IMR-90 (cell line): ENCODE results near the gene ITPR3. TPM values are rescaled to one million over a fixed set of nuclear protein-coding genes. Genes with fewer than 3 reads are reported as not detected.
A peak's percentile ranks its signal among the peaks of the same experiment; 100 is the strongest.

Source experiments
- ATAC-seq: fragments of 200-7000 bp; cut with Tn5 transposase; 2 replicates; pipeline ENCODE4 v1.9.1; 2020; ENCODE audit warnings: low read depth, mild to moderate bottlenecking, moderate library complexity
- BruUV-seq: library from RNA; stranded (reverse); fragments of 400-500 nt; replicated peaks from 2 replicates; lab custom pipeline; 2021; lab: Mats Ljungman, UMichigan
- CTCF ChIA-PET: fragments of 300-600 bp; formaldehyde crosslinking; extraction: SDS; loops from one replicate; lab custom pipeline; 2021; ENCODE audit warnings: antibody characterized with exemption; lab: Yijun Ruan, JAX
- POLR2A ChIA-PET: fragments of 300-600 bp; sonication (Branson Sonifier 250); formaldehyde crosslinking; loops from one replicate; lab custom pipeline; 2022; ENCODE audit warnings: antibody characterized with exemption; ENCODE audit not compliant: unreplicated experiment; lab: Charles Lee
- DNase-seq: peaks from one replicate; pipeline ENCODE4 v3.0.0; 2013
- H2AFZ ChIP-seq: replicated peaks from 2 replicates; pipeline ENCODE3; 2013; ENCODE audit warnings: low read length, mild to moderate bottlenecking; ENCODE audit not compliant: poor library complexity
- H2AK5ac ChIP-seq: 2 replicates; pipeline ENCODE4 v1.6.1; 2013; ENCODE audit warnings: low read depth, low read length, inconsistent platforms
- H2AK9ac ChIP-seq: replicated peaks from 2 replicates; pipeline ENCODE3; 2013; ENCODE audit warnings: mild to moderate bottlenecking, low read depth, low read length, moderate library complexity; ENCODE audit not compliant: poor library complexity
- H2BK120ac ChIP-seq: 2 replicates; pipeline ENCODE4 v1.6.1; 2013; ENCODE audit warnings: low read depth, low read length, inconsistent platforms
- H2BK15ac ChIP-seq: 3 replicates; pipeline ENCODE4 v1.6.1; 2013; ENCODE audit warnings: low read depth, low read length, inconsistent platforms
- H2BK20ac ChIP-seq: 2 replicates; pipeline ENCODE4 v1.6.1; 2013; ENCODE audit warnings: low read depth, mild to moderate bottlenecking, inconsistent platforms, low read length, moderate library complexity
- H2BK5ac ChIP-seq: 2 replicates; pipeline ENCODE4 v1.6.1; 2013; ENCODE audit warnings: mild to moderate bottlenecking, low read depth, low read length, inconsistent platforms; ENCODE audit not compliant: poor library complexity, severe bottlenecking
- H3K14ac ChIP-seq: replicated peaks from 2 replicates; pipeline ENCODE4 v1.6.1; 2013; ENCODE audit warnings: low read depth, low read length, inconsistent platforms
- H3K18ac ChIP-seq: 2 replicates; pipeline ENCODE4 v1.6.1; 2013; ENCODE audit warnings: low read depth, low read length, control low read depth
- H3K23ac ChIP-seq: 2 replicates; pipeline ENCODE4 v1.6.1; 2013; ENCODE audit warnings: low read depth, low read length, inconsistent platforms
- H3K27ac ChIP-seq: 2 replicates; pipeline ENCODE4 v1.5.1; 2013; ENCODE audit warnings: mild to moderate bottlenecking, control low read depth, low read length; ENCODE audit not compliant: insufficient read depth
- H3K27me3 ChIP-seq: 2 replicates; pipeline ENCODE4 v1.6.1; 2013; ENCODE audit warnings: low read length; ENCODE audit not compliant: control insufficient read depth, insufficient read depth
- H3K36me3 ChIP-seq: 2 replicates; pipeline ENCODE4 v1.6.1; 2013; ENCODE audit warnings: low read length, mixed read lengths; ENCODE audit not compliant: control insufficient read depth, insufficient read depth
- H3K4ac ChIP-seq: 2 replicates; pipeline ENCODE4 v1.6.1; 2013; ENCODE audit warnings: low read depth, low read length, inconsistent platforms
- H3K4me1 ChIP-seq: 2 replicates; pipeline ENCODE4 v1.6.1; 2013; ENCODE audit warnings: low read length, mixed read lengths; ENCODE audit not compliant: control insufficient read depth, insufficient read depth
- H3K4me2 ChIP-seq: 2 replicates; pipeline ENCODE4 v1.6.1; 2013; ENCODE audit warnings: low read depth, mild to moderate bottlenecking, control low read depth, low read length, moderate library complexity
- H3K4me3 ChIP-seq: 2 replicates; pipeline ENCODE4 v1.5.1; 2013; ENCODE audit warnings: low read depth, mild to moderate bottlenecking, control low read depth, low read length, moderate library complexity; ENCODE audit not compliant: insufficient read depth
- H3K56ac ChIP-seq: 2 replicates; pipeline ENCODE4 v1.6.1; 2013; ENCODE audit warnings: low read length, inconsistent platforms; ENCODE audit not compliant: insufficient read depth; ENCODE audit errors: extremely low read depth
- H3K79me1 ChIP-seq, 2 experiments: 2 replicates each; pipeline ENCODE4 v1.6.1; 2013; ENCODE audit warnings: low read length in 2 of 2, inconsistent platforms in 1 of 2, low read depth in 1 of 2
- H3K9ac ChIP-seq: 2 replicates; pipeline ENCODE4 v1.6.1; 2013; ENCODE audit warnings: low read depth, low read length, control low read depth
- H3K9me1 ChIP-seq: 2 replicates; pipeline ENCODE4 v1.6.1; 2013; ENCODE audit warnings: low read length, inconsistent platforms; ENCODE audit not compliant: insufficient read depth
- H3K9me3 ChIP-seq: 2 replicates; pipeline ENCODE4 v1.6.1; 2013; ENCODE audit warnings: low read length; ENCODE audit not compliant: control insufficient read depth, insufficient read depth
- H4K20me1 ChIP-seq: 2 replicates; pipeline ENCODE4 v1.6.1; 2013; ENCODE audit warnings: low read length, inconsistent platforms; ENCODE audit not compliant: insufficient read depth
- H4K5ac ChIP-seq: 2 replicates; pipeline ENCODE4 v1.6.1; 2013; ENCODE audit warnings: mild to moderate bottlenecking, low read depth, low read length, control low read depth
- H4K8ac ChIP-seq, 2 experiments: 2 replicates each; pipeline ENCODE4 v1.6.1; 2013; ENCODE audit warnings: low read depth in 2 of 2, low read length in 2 of 2, control low read depth in 1 of 2, inconsistent platforms in 1 of 2
- H4K91ac ChIP-seq: 2 replicates; pipeline ENCODE4 v1.6.1; 2013; ENCODE audit warnings: low read depth, low read length, inconsistent platforms; ENCODE audit not compliant: insufficient read depth
- MAZ ChIP-seq: IDR thresholded peaks from 2 replicates; pipeline ENCODE4 v1.6.1; 2012; ENCODE audit warnings: low read depth, mild to moderate bottlenecking, low read length, improper control_type of control experiment, moderate library complexity, borderline replicate concordance
- SMC3 ChIP-seq: fragments of 150-350 bp; IDR thresholded peaks from 2 replicates; pipeline ENCODE4 v1.6.1; 2016; ENCODE audit warnings: low read depth, mild to moderate bottlenecking, antibody characterized with exemption, low read length, moderate library complexity
- WGBS, 2 experiments: methylation state at CpG; one replicate each; pipeline versions ENCODE4 v1.1.5 to v1.1.7; 2013; ENCODE audit warnings: missing lambda C conversion rate in 2 of 2; ENCODE audit not compliant: insufficient read length in 1 of 2; ENCODE audit errors: extremely low coverage in 2 of 2; 5-methylcytosine and 5-hydroxymethylcytosine counted together
- dilution Hi-C: fragments of 300-500 bp; cut with HindIII; formaldehyde crosslinking; loops from one replicate; pipeline ENCODE4 v1.14.3; 2018; ENCODE audit warnings: low sequenced_read_pairs; ENCODE audit not compliant: unreplicated experiment
- in situ Hi-C: fragments of 300-500 bp; cut with MboI; formaldehyde crosslinking; loops from 3 replicates; pipeline ENCODE4 v1.14.3; 2019; ENCODE audit warnings: low sequenced_read_pairs, inconsistent platforms, mixed read lengths
- intact Hi-C: fragments of 100-400 bp; cut with micrococcal nuclease; formaldehyde crosslinking; loops from 2 replicates; pipeline ENCODE4 v1.10.0; 2022
- polyA plus RNA-seq, 3 experiments: library from polyadenylated mRNA; depleted of rRNA; stranded (reverse); fragments of >200 nt; gene quantifications; 2 replicates each; pipeline ENCODE4 v1.2.3, GENCODE V29; 2012; ENCODE audit warnings: low replicate concordance in 1 of 3
- total RNA-seq: library from RNA; depleted of rRNA; stranded (reverse); fragments of >200 nt; gene quantifications from 2 replicates; pipeline ENCODE4 v1.2.3, GENCODE V29; 2012
- TF ChIP-seq, protein P1 (sequence below): fragments of 150-350 bp; IDR thresholded peaks from 2 replicates; pipeline ENCODE4 v1.6.1; 2017; ENCODE audit warnings: mild to moderate bottlenecking, antibody characterized with exemption, low read length, low read depth

Gene ITPR3
- total and polyA plus RNA-seq, 2 of the 4 experiments (the other 2 are of a cell fraction), result 1.6 to 3.7 TPM

- 0 out of 2 replicates have a peak overlapping the region, but pooled peaks have one; percentile 77 for H2AK5ac ChIP-seq
- H3K27ac ChIP-seq, result no peak overlapping the region
- intact Hi-C loops, result no loop called here
- peak overlapping the region; percentile 58 for H2AFZ ChIP-seq
- ChIA-PET POLR2A (no interaction called here), CTCF (no interaction called here)
- peak; percentile 74 for ATAC-seq
- H2BK15ac ChIP-seq, result no peak overlapping the region
- H3K36me3 ChIP-seq, result no peaks in the 10 kb centered on the region
- in situ Hi-C loops, result no loop called here
- H3K4me1 ChIP-seq, result peaks cover 16% of the 10 kb centered on the region
- H4K8ac ChIP-seq, result no peak overlapping the region
- no peak overlapping the region for H2BK20ac ChIP-seq
- no peak overlapping the region for H2BK5ac ChIP-seq
- no peak overlapping the region for H3K4me3 ChIP-seq
- no peak overlapping the region for H4K91ac ChIP-seq
- dilution Hi-C loops, result no loop called here
- H3K23ac ChIP-seq, result no peak overlapping the region
- no peaks in the 10 kb centered on the region for H4K20me1 ChIP-seq
- H3K14ac ChIP-seq, result 0 out of 2 replicates have a peak overlapping the region, but pooled peaks have one; percentile 10
- peak overlapping the region; percentile 43 for H2AK9ac ChIP-seq
- H3K56ac ChIP-seq, result no peak overlapping the region
- H3K9ac ChIP-seq, result no peak overlapping the region
- no peak overlapping the region for H2BK120ac ChIP-seq
- H3K9me3 ChIP-seq, result no peaks in the 10 kb centered on the region
- no peaks in the 10 kb centered on the region for H3K79me1 ChIP-seq
- H3K4me2 ChIP-seq, result no peak overlapping the region
- peak; percentile 74 for DNase-seq
- no TSS peak for BruUV-seq
- TF ChIP-seq SMC3 (no peak), MAZ (no peak)
- TF ChIP-seq, protein P1, sequence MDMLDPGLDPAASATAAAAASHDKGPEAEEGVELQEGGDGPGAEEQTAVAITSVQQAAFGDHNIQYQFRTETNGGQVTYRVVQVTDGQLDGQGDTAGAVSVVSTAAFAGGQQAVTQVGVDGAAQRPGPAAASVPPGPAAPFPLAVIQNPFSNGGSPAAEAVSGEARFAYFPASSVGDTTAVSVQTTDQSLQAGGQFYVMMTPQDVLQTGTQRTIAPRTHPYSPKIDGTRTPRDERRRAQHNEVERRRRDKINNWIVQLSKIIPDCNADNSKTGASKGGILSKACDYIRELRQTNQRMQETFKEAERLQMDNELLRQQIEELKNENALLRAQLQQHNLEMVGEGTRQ, result no peak
- no peak overlapping the region for H4K5ac ChIP-seq
- no CpG with 5 or more reads among the region's 6 CpGs for WGBS, 2 experiments
- no peak overlapping the region for H3K18ac ChIP-seq
- peak overlapping the region; percentile 52; the same call in 1 of the 2 replicates for H3K4ac ChIP-seq
- peaks cover 18% of the 10 kb centered on the region; the same call in 1 of the 2 replicates for H3K9me1 ChIP-seq
- no peaks in the 10 kb centered on the region for H3K27me3 ChIP-seq
Measured at GRCh38 chr6:33609528-33609927, 11.6 kb upstream of the ITPR3 start.
